Measurements from ENCODE around the gene HEPHL1. TPM values are rescaled to one million over a fixed set of nuclear protein-coding genes. Genes with fewer than 3 reads are reported as not detected.

The HEPHL1 gene
- total RNA-seq, 1 donor, result 4.3 TPM

- no peak for DNase-seq (ENCODE audit: low read depth)
- TF ChIP-seq CTCF (IDR thresholded peaks at IDR 0.05; ENCODE audit: insufficient read depth, low read depth, low read length), result no peak
Measured at GRCh38 chr11:93984936-93985335, 36.2 kb upstream of the HEPHL1 start.

GRCh38 chr11:93986716-93987115 lies 34.4 kb upstream of the HEPHL1 start:
- no peak overlapping the region for H3K4me3 ChIP-seq (ENCODE audit: low read depth, low read length)
- no peak for TF ChIP-seq CTCF (IDR thresholded peaks at IDR 0.05; ENCODE audit: insufficient read depth, low read depth, low read length)
- peak; percentile 38 for DNase-seq (ENCODE audit: low read depth)

More at GRCh38 chr11:93984936-93985335, 36.2 kb upstream of the HEPHL1 start:
- no peak overlapping the region for H3K4me3 ChIP-seq (ENCODE audit: low read depth, low read length)

- DNase-seq (ENCODE audit: low read depth), result no peak
- H3K4me3 ChIP-seq (ENCODE audit: low read depth, low read length), result no peak overlapping the region
- TF ChIP-seq CTCF (IDR thresholded peaks at IDR 0.05; ENCODE audit: insufficient read depth, low read depth, low read length), result no peak
Measured at GRCh38 chr11:93988455-93988854, 32.7 kb upstream of the HEPHL1 start.

GRCh38 chr11:93988912-93989311 lies 32.2 kb upstream of the HEPHL1 start:
- TF ChIP-seq CTCF (IDR thresholded peaks at IDR 0.05; ENCODE audit: insufficient read depth, low read depth, low read length), result no peak
- no peak for DNase-seq (ENCODE audit: low read depth)
- no peak overlapping the region for H3K4me3 ChIP-seq (ENCODE audit: low read depth, low read length)

GRCh38 chr11:93993747-93994146 lies 27.4 kb upstream of the HEPHL1 start:
- no peak for DNase-seq (ENCODE audit: low read depth)
- H3K4me3 ChIP-seq (ENCODE audit: low read depth, low read length), result no peak overlapping the region
- TF ChIP-seq CTCF (IDR thresholded peaks at IDR 0.05; ENCODE audit: insufficient read depth, low read depth, low read length), result no peak

GRCh38 chr11:93997741-93998140 lies 23.4 kb upstream of the HEPHL1 start:
- no peak overlapping the region for H3K4me3 ChIP-seq (ENCODE audit: low read depth, low read length)
- no peak for TF ChIP-seq CTCF (IDR thresholded peaks at IDR 0.05; ENCODE audit: insufficient read depth, low read depth, low read length)

GRCh38 chr11:94000659-94001058 lies 20.5 kb upstream of the HEPHL1 start:
- TF ChIP-seq CTCF (IDR thresholded peaks at IDR 0.05; ENCODE audit: insufficient read depth, low read depth, low read length), result no peak
- DNase-seq (ENCODE audit: low read depth), result no peak

More at GRCh38 chr11:93997741-93998140, 23.4 kb upstream of the HEPHL1 start:
- no peak for DNase-seq (ENCODE audit: low read depth)

More at GRCh38 chr11:94000659-94001058, 20.5 kb upstream of the HEPHL1 start:
- no peak overlapping the region for H3K4me3 ChIP-seq (ENCODE audit: low read depth, low read length)
